ENCODE data around the gene MORC4. TPM values are rescaled to one million over a fixed set of nuclear protein-coding genes. Genes with fewer than 3 reads are reported as not detected.

The MORC4 gene
- total RNA-seq, 1 experiment from 2014 or later = 69.7 TPM

DNA sequence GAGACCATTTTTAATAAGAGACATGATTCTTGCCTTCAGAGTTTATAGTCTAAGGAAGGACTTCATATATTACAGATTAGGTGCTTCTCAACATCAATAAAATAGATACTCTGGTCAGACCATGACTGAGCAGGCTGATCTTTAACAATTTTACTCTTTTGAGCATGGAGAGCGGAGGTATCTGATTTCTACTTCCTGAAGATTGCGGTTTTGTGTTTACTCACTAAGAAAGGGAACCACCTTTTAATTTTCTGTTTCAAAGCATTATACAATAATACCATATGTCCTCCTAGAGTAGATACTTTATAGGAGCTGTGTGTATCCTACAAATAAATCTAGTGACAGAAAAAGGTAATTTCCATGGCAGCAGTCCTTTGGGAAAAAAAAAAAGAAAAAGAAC is 12.5 kb downstream of the MORC4 start:
- CTCF ChIA-PET = no interaction called here
- H3K27me3 Mint-ChIP-seq (ENCODE audit: insufficient read depth, unreplicated experiment) = no peaks in the 10 kb centered on the region
- no peak overlapping the region for H3K27ac Mint-ChIP-seq (ENCODE audit: unreplicated experiment)
- Histone ChIP-seq H3K9me3 (no peaks in the 10 kb centered on the region), H3K4me3 (ENCODE audit: low read depth, low read length) (no peak overlapping the region), H3K27me3 (replicated peaks; ENCODE audit: control insufficient read depth, insufficient read depth, low read length) (no peaks in the 10 kb centered on the region), H3K36me3 (ENCODE audit: control insufficient read depth, insufficient read depth, low read length) (no peaks in the 10 kb centered on the region), H3K4me1 (no peaks in the 10 kb centered on the region)
- no peaks in the 10 kb centered on the region for H3K9me3 Mint-ChIP-seq (ENCODE audit: unreplicated experiment)
- BruUV-seq (replicated peaks) = no TSS peak
- H3K4me1 Mint-ChIP-seq (ENCODE audit: low read depth, unreplicated experiment) = no peaks in the 10 kb centered on the region
- H3K4me3 Mint-ChIP-seq (ENCODE audit: unreplicated experiment) = no peak overlapping the region
- intact Hi-C loops (cut with micrococcal nuclease; ENCODE audit: unreplicated experiment) = no loop called here
- POLR2A ChIA-PET = no interaction called here
- TF ChIP-seq, protein P1, sequence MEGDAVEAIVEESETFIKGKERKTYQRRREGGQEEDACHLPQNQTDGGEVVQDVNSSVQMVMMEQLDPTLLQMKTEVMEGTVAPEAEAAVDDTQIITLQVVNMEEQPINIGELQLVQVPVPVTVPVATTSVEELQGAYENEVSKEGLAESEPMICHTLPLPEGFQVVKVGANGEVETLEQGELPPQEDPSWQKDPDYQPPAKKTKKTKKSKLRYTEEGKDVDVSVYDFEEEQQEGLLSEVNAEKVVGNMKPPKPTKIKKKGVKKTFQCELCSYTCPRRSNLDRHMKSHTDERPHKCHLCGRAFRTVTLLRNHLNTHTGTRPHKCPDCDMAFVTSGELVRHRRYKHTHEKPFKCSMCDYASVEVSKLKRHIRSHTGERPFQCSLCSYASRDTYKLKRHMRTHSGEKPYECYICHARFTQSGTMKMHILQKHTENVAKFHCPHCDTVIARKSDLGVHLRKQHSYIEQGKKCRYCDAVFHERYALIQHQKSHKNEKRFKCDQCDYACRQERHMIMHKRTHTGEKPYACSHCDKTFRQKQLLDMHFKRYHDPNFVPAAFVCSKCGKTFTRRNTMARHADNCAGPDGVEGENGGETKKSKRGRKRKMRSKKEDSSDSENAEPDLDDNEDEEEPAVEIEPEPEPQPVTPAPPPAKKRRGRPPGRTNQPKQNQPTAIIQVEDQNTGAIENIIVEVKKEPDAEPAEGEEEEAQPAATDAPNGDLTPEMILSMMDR (IDR thresholded peaks at IDR 0.05; ENCODE audit: insufficient read depth in 1 of 2, low read depth in 1 of 2, low read length in 1 of 2, severe bottlenecking in 1 of 2, unreplicated experiment in 1 of 2) = no peak
- DNase-seq = no peak
- H3K36me3 Mint-ChIP-seq (ENCODE audit: insufficient read depth, unreplicated experiment) = peaks cover 22% of the 10 kb centered on the region

DNA sequence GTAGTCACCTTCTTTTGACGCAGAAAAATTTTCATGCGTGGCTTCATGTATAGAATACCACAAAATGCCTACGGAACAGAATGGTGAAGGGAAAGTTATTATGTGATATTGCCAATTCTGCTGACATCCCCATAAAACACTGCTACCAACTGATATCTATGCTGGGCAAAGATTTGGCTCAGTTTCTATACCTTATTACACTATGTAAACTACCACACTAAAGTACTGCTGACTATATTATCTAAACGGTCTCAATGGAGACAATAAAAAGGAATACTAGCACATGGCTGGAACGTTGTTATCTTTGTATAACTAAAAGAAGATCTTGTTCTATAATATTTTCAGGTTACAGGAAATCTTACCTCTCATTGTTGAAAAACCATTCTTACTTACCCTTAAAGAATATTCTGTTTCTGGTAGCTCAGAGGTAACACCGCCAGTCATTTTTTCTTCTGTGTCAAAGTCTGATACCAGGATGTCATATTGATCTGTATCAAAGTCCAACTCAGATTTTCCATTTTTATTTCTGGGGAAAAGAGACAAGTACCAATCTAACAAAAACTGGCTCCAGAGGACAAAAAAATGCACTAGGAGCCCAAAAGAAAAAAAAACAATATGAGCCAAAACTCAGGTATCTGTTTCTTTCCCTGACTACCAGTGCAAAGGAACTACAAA is 18.9 kb downstream of the MORC4 start:
- ChIA-PET POLR2A (no interaction called here), CTCF (no interaction called here)
- Mint-ChIP-seq H3K4me3 (ENCODE audit: unreplicated experiment) (no peak overlapping the region), H3K27me3 (ENCODE audit: insufficient read depth, unreplicated experiment) (no peaks in the 10 kb centered on the region), H3K36me3 (ENCODE audit: insufficient read depth, unreplicated experiment) (peaks cover 21% of the 10 kb centered on the region), H3K9me3 (ENCODE audit: unreplicated experiment) (no peaks in the 10 kb centered on the region), H3K27ac (ENCODE audit: unreplicated experiment) (no peak overlapping the region), H3K4me1 (ENCODE audit: low read depth, unreplicated experiment) (no peaks in the 10 kb centered on the region)
- TF ChIP-seq, protein P1 (IDR thresholded peaks at IDR 0.05; ENCODE audit: insufficient read depth in 1 of 2, low read depth in 1 of 2, low read length in 1 of 2, severe bottlenecking in 1 of 2, unreplicated experiment in 1 of 2) = no peak
- no peak for DNase-seq
- BruUV-seq (replicated peaks) = no TSS peak
- no peak overlapping the region for H3K4me3 ChIP-seq (ENCODE audit: low read depth, low read length)
- intact Hi-C loops (cut with micrococcal nuclease; ENCODE audit: unreplicated experiment) = no loop called here
- H3K9me3 ChIP-seq = no peaks in the 10 kb centered on the region
- H3K36me3 ChIP-seq (ENCODE audit: control insufficient read depth, insufficient read depth, low read length) = no peaks in the 10 kb centered on the region
- no peaks in the 10 kb centered on the region for H3K4me1 ChIP-seq
- H3K27me3 ChIP-seq (replicated peaks; ENCODE audit: control insufficient read depth, insufficient read depth, low read length) = no peaks in the 10 kb centered on the region

DNA sequence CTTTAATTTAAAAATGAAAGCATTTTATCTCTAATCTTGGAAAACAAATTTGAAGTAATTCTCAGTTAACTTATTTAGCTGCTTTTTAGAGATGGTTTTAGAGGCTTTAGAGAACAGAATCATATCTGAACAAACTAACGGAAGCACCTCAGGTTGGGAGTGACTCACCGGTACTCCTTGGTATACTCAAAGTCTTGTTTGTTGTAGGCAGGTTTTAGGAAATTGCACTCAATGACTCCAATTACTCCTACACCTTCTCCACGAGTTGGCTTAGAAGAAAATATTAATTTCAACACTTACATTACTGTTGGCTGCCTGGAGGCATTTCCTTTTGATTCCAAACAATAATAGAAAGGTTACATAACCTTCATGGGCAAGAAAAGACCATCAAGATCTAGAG is 23.6 kb downstream of the MORC4 start:
- H3K27ac Mint-ChIP-seq (ENCODE audit: unreplicated experiment) = no peak overlapping the region
- CTCF ChIA-PET = no interaction called here
- H3K27me3 Mint-ChIP-seq (ENCODE audit: insufficient read depth, unreplicated experiment) = no peaks in the 10 kb centered on the region
- peaks cover 16% of the 10 kb centered on the region for H3K4me1 Mint-ChIP-seq (ENCODE audit: low read depth, unreplicated experiment)
- no peak overlapping the region for H3K4me3 Mint-ChIP-seq (ENCODE audit: unreplicated experiment)
- Histone ChIP-seq H3K27me3 (replicated peaks; ENCODE audit: control insufficient read depth, insufficient read depth, low read length) (no peaks in the 10 kb centered on the region), H3K36me3 (ENCODE audit: control insufficient read depth, insufficient read depth, low read length) (no peaks in the 10 kb centered on the region), H3K9me3 (no peaks in the 10 kb centered on the region), H3K4me3 (ENCODE audit: low read depth, low read length) (no peak overlapping the region), H3K4me1 (peaks cover 12% of the 10 kb centered on the region; the same call in 1 of the 2 replicates)
- no peak for DNase-seq
- peaks cover 33% of the 10 kb centered on the region for H3K36me3 Mint-ChIP-seq (ENCODE audit: insufficient read depth, unreplicated experiment)
- no TSS peak for BruUV-seq (replicated peaks)
- no peaks in the 10 kb centered on the region for H3K9me3 Mint-ChIP-seq (ENCODE audit: unreplicated experiment)
- intact Hi-C loops (cut with micrococcal nuclease; ENCODE audit: unreplicated experiment) = no loop called here
- TF ChIP-seq, protein P1 (IDR thresholded peaks at IDR 0.05; ENCODE audit: insufficient read depth in 1 of 2, low read depth in 1 of 2, low read length in 1 of 2, severe bottlenecking in 1 of 2, unreplicated experiment in 1 of 2) = no peak
- POLR2A ChIA-PET = no interaction called here
